NT2/D1 (cell line): ENCODE measurements around the gene MAML2.

Experiments
- DNase-seq: peaks from one replicate; pipeline ENCODE4 v3.0.0-alpha.2; 2011; ENCODE audit warnings: low read depth, low spot score
- H3K27me3 ChIP-seq: 2 replicates; pipeline ENCODE4 v1.6.0; 2011; ENCODE audit warnings: mild to moderate bottlenecking; ENCODE audit not compliant: insufficient read length, insufficient read depth
- H3K36me3 ChIP-seq: 2 replicates; pipeline ENCODE4 v1.6.1; 2011; ENCODE audit warnings: mild to moderate bottlenecking, low read length, mixed read lengths; ENCODE audit not compliant: insufficient read depth, insufficient read length
- H3K4me1 ChIP-seq: 2 replicates; pipeline ENCODE4 v1.5.1; 2011; ENCODE audit not compliant: insufficient read depth, insufficient read length
- H3K4me3 ChIP-seq: 2 replicates; pipeline ENCODE4 v1.5.1; 2011; ENCODE audit warnings: low read depth; ENCODE audit not compliant: insufficient read length
- H3K9ac ChIP-seq: 2 replicates; pipeline ENCODE4 v1.6.0; 2011; ENCODE audit warnings: low read depth; ENCODE audit not compliant: insufficient read length
- H3K9me3 ChIP-seq: 2 replicates; pipeline ENCODE4 v1.5.1; 2011; ENCODE audit warnings: mild to moderate bottlenecking, low read length; ENCODE audit not compliant: insufficient read depth
- SUZ12 ChIP-seq: IDR thresholded peaks from 2 replicates; pipeline ENCODE4 v1.6.1; 2011; ENCODE audit not compliant: insufficient read length, insufficient read depth; ENCODE audit errors: extremely low read depth
- YY1 ChIP-seq: IDR thresholded peaks from 2 replicates; pipeline ENCODE4 v1.6.1; 2011; ENCODE audit not compliant: insufficient read length, insufficient read depth
- ZNF274 ChIP-seq: IDR thresholded peaks from 2 replicates; pipeline ENCODE4 v1.6.1; 2011; ENCODE audit warnings: mild to moderate bottlenecking, low read depth, low read length

MAML2 gene

GRCh38 chr11:96195671-96196070 lies 147.3 kb downstream of the MAML2 start:
- no peak for TF ChIP-seq YY1
- no peak for TF ChIP-seq SUZ12
- TF ChIP-seq ZNF274: no peak
- no peaks in the 10 kb centered on the region; the same call in 1 of the 2 replicates for H3K9me3 ChIP-seq
- H3K27me3 ChIP-seq: no peaks in the 10 kb centered on the region
- no peak for DNase-seq
- no peak overlapping the region for H3K4me3 ChIP-seq
- H3K36me3 ChIP-seq: no peaks in the 10 kb centered on the region
- H3K4me1 ChIP-seq: no peaks in the 10 kb centered on the region
- H3K9ac ChIP-seq: no peak overlapping the region

GRCh38 chr11:96194581-96195374 lies 148.2 kb downstream of the MAML2 start:
- Histone ChIP-seq H3K4me3 (no peak overlapping the region), H3K36me3 (no peaks in the 10 kb centered on the region), H3K9ac (no peak overlapping the region), H3K4me1 (no peaks in the 10 kb centered on the region), H3K9me3 (no peaks in the 10 kb centered on the region; the same call in 1 of the 2 replicates), H3K27me3 (no peaks in the 10 kb centered on the region)
- DNase-seq: no peak
- TF ChIP-seq YY1 (no peak), ZNF274 (no peak), SUZ12 (no peak)

GRCh38 chr11:96193745-96194443 lies 149.1 kb downstream of the MAML2 start:
- H3K36me3 ChIP-seq: no peaks in the 10 kb centered on the region
- H3K9ac ChIP-seq: no peak overlapping the region
- H3K4me1 ChIP-seq: no peaks in the 10 kb centered on the region
- no peak for DNase-seq
- no peak for TF ChIP-seq SUZ12
- no peak for TF ChIP-seq YY1
- TF ChIP-seq ZNF274: no peak
- no peaks in the 10 kb centered on the region; the same call in 1 of the 2 replicates for H3K9me3 ChIP-seq
- H3K4me3 ChIP-seq: no peak overlapping the region
- no peaks in the 10 kb centered on the region for H3K27me3 ChIP-seq

- Histone ChIP-seq H3K9ac (no peak overlapping the region), H3K27me3 (no peaks in the 10 kb centered on the region), H3K4me1 (no peaks in the 10 kb centered on the region), H3K4me3 (no peak overlapping the region), H3K36me3 (no peaks in the 10 kb centered on the region), H3K9me3 (no peaks in the 10 kb centered on the region; the same call in 1 of the 2 replicates)
- DNase-seq: no peak
- TF ChIP-seq SUZ12: no peak
- TF ChIP-seq ZNF274: no peak
- TF ChIP-seq YY1: no peak
Measured at GRCh38 chr11:96191752-96192151, 151.2 kb downstream of the MAML2 start.

GRCh38 chr11:96189351-96189750 lies 153.6 kb downstream of the MAML2 start:
- Histone ChIP-seq H3K27me3 (no peaks in the 10 kb centered on the region), H3K36me3 (no peaks in the 10 kb centered on the region), H3K9ac (no peak overlapping the region), H3K4me1 (no peaks in the 10 kb centered on the region), H3K9me3 (no peaks in the 10 kb centered on the region; the same call in 1 of the 2 replicates), H3K4me3 (no peak overlapping the region)
- DNase-seq: no peak
- TF ChIP-seq SUZ12 (no peak), ZNF274 (no peak), YY1 (no peak)

GRCh38 chr11:96188243-96189006 lies 154.6 kb downstream of the MAML2 start:
- H3K9ac ChIP-seq: no peak overlapping the region
- TF ChIP-seq SUZ12: no peak
- TF ChIP-seq YY1: no peak
- TF ChIP-seq ZNF274: no peak
- no peaks in the 10 kb centered on the region for H3K36me3 ChIP-seq
- H3K4me3 ChIP-seq: no peak overlapping the region
- H3K27me3 ChIP-seq: no peaks in the 10 kb centered on the region
- DNase-seq: no peak
- no peaks in the 10 kb centered on the region for H3K4me1 ChIP-seq
- H3K9me3 ChIP-seq: no peaks in the 10 kb centered on the region; the same call in 1 of the 2 replicates

- no peaks in the 10 kb centered on the region; the same call in 1 of the 2 replicates for H3K9me3 ChIP-seq
- no peaks in the 10 kb centered on the region for H3K27me3 ChIP-seq
- no peak overlapping the region for H3K9ac ChIP-seq
- no peak for DNase-seq
- no peaks in the 10 kb centered on the region for H3K4me1 ChIP-seq
- H3K4me3 ChIP-seq: no peak overlapping the region
- H3K36me3 ChIP-seq: no peaks in the 10 kb centered on the region
- TF ChIP-seq SUZ12: no peak
Measured at GRCh38 chr11:96187822-96188221, 155.2 kb downstream of the MAML2 start.
